CD14-positive monocyte (primary cell): ENCODE measurements around the gene MUC3A. TPM values are rescaled to one million over a fixed set of nuclear protein-coding genes. Genes with fewer than 3 reads are reported as not detected.
A peak's percentile ranks its signal among the peaks of the same experiment; 100 is the strongest.
"Not testable (repeated sequence)": the region's sequence is repeated elsewhere in the genome, so short reads cannot be mapped to it uniquely, and the experiment has no call there.

Experiments
- DNase-seq, 3 donors: peaks; one replicate each; pipeline ENCODE4 v3.0.0-alpha.2; 2011 to 2022
- H2AFZ ChIP-seq: 2 replicates; pipeline ENCODE4 v1.6.0; 2012; ENCODE audit warnings: mild to moderate bottlenecking, low read depth, low read length, inconsistent platforms; ENCODE audit not compliant: insufficient read depth, poor library complexity, severe bottlenecking
- H3K27ac ChIP-seq, 2 donors: 1 replicate in 1 of 2; 2 replicates in 1 of 2; pipeline ENCODE4 v1.5.1; 2012 to 2013; ENCODE audit warnings: low read length in 2 of 2, control low read depth in 1 of 2, inconsistent platforms in 1 of 2, low read depth in 1 of 2, mild to moderate bottlenecking in 1 of 2
- H3K27me3 ChIP-seq, 2 donors: one replicate each; pipeline versions ENCODE4 v1.6.0 to v1.6.1; 2011 to 2013; ENCODE audit warnings: low read length in 2 of 2; ENCODE audit not compliant: control insufficient read depth in 2 of 2, insufficient read depth in 2 of 2
- H3K36me3 ChIP-seq, 2 donors: replicated peaks in 1 of 2; 1 replicate in 1 of 2; 2 replicates in 1 of 2; pipeline versions ENCODE4 v1.5.1 to v1.6.1; 2012 to 2013; ENCODE audit warnings: low read length in 2 of 2, control low read depth in 1 of 2, inconsistent platforms in 1 of 2, mild to moderate bottlenecking in 1 of 2; ENCODE audit not compliant: insufficient read depth in 2 of 2, control insufficient read depth in 1 of 2
- H3K4me1 ChIP-seq, 2 donors: 1 replicate in 1 of 2; 2 replicates in 1 of 2; pipeline versions ENCODE4 v1.5.1 to v1.6.1; 2012 to 2013; ENCODE audit warnings: low read length in 2 of 2, control low read depth in 1 of 2, inconsistent platforms in 1 of 2, mild to moderate bottlenecking in 1 of 2, moderate library complexity in 1 of 2; ENCODE audit not compliant: insufficient read depth in 2 of 2, control insufficient read depth in 1 of 2
- H3K4me2 ChIP-seq: replicated peaks from 2 replicates; pipeline ENCODE3; 2012; ENCODE audit warnings: low read length, moderate library complexity, mild to moderate bottlenecking; ENCODE audit not compliant: poor library complexity, severe bottlenecking; ENCODE audit errors: extremely low read depth
- H3K4me3 ChIP-seq, 3 experiments: fragments of 200-600 bp in 1 of 3; sonication (generic) in 1 of 3; replicated peaks in 1 of 3; 1 replicate in 2 of 3; 2 replicates in 1 of 3; pipeline ENCODE4 v1.5.1; 2011 to 2013; ENCODE audit warnings: low read length in 3 of 3, mild to moderate bottlenecking in 3 of 3, control low read depth in 2 of 3, low read depth in 2 of 3, inconsistent platforms in 1 of 3, moderate library complexity in 1 of 3
- H3K79me2 ChIP-seq: 2 replicates; pipeline ENCODE4 v1.6.0; 2012; ENCODE audit warnings: mild to moderate bottlenecking, control low read depth, inconsistent platforms, low read length, moderate library complexity; ENCODE audit not compliant: insufficient read depth
- H3K9ac ChIP-seq: 2 replicates; pipeline ENCODE4 v1.6.0; 2017; ENCODE audit warnings: low read length, mild to moderate bottlenecking; ENCODE audit not compliant: insufficient read depth, poor library complexity, severe bottlenecking
- H3K9me3 ChIP-seq, 2 donors: replicated peaks in 1 of 2; 1 replicate in 1 of 2; 2 replicates in 1 of 2; pipeline versions ENCODE4 v1.5.1 to v1.6.1; 2012 to 2013; ENCODE audit warnings: low read length in 2 of 2, control low read depth in 1 of 2; ENCODE audit not compliant: control insufficient read depth in 1 of 2, insufficient read depth in 1 of 2
- H4K20me1 ChIP-seq: 2 replicates; pipeline ENCODE4 v1.6.0; 2012; ENCODE audit warnings: mild to moderate bottlenecking, low read length, control low read depth, moderate library complexity; ENCODE audit not compliant: insufficient read depth
- H3K27ac Mint-ChIP-seq, 7 donors: one replicate each; pipeline ENCODE4 v1.8.0; 2020; ENCODE audit warnings: mild to moderate bottlenecking in 7 of 7, mixed read lengths in 7 of 7, moderate library complexity in 6 of 7, inconsistent platforms in 2 of 7
- H3K27me3 Mint-ChIP-seq, 3 donors: one replicate each; pipeline ENCODE4 v1.8.0; 2021 to 2022; ENCODE audit warnings: low read depth in 3 of 3, mild to moderate bottlenecking in 3 of 3, mixed read lengths in 3 of 3, moderate library complexity in 3 of 3, inconsistent platforms in 1 of 3
- H3K36me3 Mint-ChIP-seq, 2 donors: one replicate each; pipeline ENCODE4 v1.8.0; 2020; ENCODE audit warnings: mixed read lengths in 2 of 2, inconsistent platforms in 1 of 2, mild to moderate bottlenecking in 1 of 2
- H3K4me1 Mint-ChIP-seq: one replicate; pipeline ENCODE4 v1.8.0; 2020; ENCODE audit warnings: mild to moderate bottlenecking, mixed read lengths
- H3K4me3 Mint-ChIP-seq, 2 donors: one replicate each; pipeline ENCODE4 v1.8.0; 2020; ENCODE audit warnings: mild to moderate bottlenecking in 2 of 2, mixed read lengths in 2 of 2, moderate library complexity in 1 of 2
- H3K9me3 Mint-ChIP-seq, 7 donors: one replicate each; pipeline ENCODE4 v1.8.0; 2020 to 2022; ENCODE audit warnings: mixed read lengths in 7 of 7, mild to moderate bottlenecking in 6 of 7, moderate library complexity in 6 of 7, inconsistent platforms in 2 of 7
- WGBS: methylation state at CpG from one replicate; pipeline ENCODE4 v1.1.5; 2013; ENCODE audit warnings: missing lambda C conversion rate; ENCODE audit not compliant: insufficient coverage; 5-methylcytosine and 5-hydroxymethylcytosine counted together
- intact Hi-C, 2 donors: fragments of 100-400 bp; cut with micrococcal nuclease; formaldehyde crosslinking; loops; one replicate each; pipeline versions ENCODE4 v1.15.0 to v1.15.1; 2023
- polyA plus RNA-seq, 3 donors: library from polyadenylated mRNA; depleted of rRNA in 1 of 3; unstranded in 2 of 3; stranded (reverse) in 1 of 3; fragments of 300-500 nt in 2 of 3; fragments of >200 nt in 1 of 3; fragmentation: Illumina TruSeq in 2 of 3; gene quantifications; 1 replicate in 2 of 3; 2 replicates in 1 of 3; pipeline ENCODE4 v1.2.3, GENCODE V29; 2012 to 2021
- TF ChIP-seq, protein P1 (sequence below): fragments of 200-600 bp; IDR thresholded peaks from one replicate; pipeline ENCODE4 v1.8.0; 2022; ENCODE audit warnings: antibody characterized with exemption, mild to moderate bottlenecking

Gene MUC3A
- polyA plus RNA-seq, 3 donors, result not detected

DNA sequence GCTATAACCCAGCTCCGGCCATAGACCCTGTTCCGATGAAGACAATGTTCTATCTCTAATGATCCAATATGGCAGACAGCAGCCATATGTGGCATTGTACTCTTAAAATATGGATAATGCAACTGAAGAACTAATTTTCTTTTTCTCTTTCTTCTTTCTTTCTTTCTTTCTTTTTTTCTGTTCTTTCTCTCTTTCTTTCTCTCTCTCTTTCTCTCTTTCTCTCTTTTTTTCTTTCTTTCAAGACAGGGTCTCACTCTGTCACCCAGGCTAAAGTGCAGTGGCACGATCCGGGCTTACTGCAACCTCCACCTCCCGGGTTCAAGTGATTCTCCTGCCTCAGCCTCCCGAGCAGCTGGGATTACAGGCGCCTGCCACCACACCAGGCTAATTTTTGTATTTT lies 13.2 kb upstream of the MUC3A start:
- H3K9me3 ChIP-seq, H3K36me3 ChIP-seq, H3K4me3 Mint-ChIP-seq, H3K4me1 ChIP-seq, H3K27ac ChIP-seq, DNase-seq, H3K4me2 ChIP-seq, H2AFZ ChIP-seq, H3K27me3 ChIP-seq, H3K36me3 Mint-ChIP-seq, intact Hi-C loops, H4K20me1 ChIP-seq, H3K79me2 ChIP-seq, H3K4me3 ChIP-seq, H3K9ac ChIP-seq, H3K27ac Mint-ChIP-seq, H3K4me1 Mint-ChIP-seq: not testable (repeated sequence)
- WGBS, result 100% methylated on average over 4 of the region's 7 CpGs
- peaks cover 8 to 14% (median 9%) of the 10 kb centered on the region in 3 donors for H3K27me3 Mint-ChIP-seq
- H3K9me3 Mint-ChIP-seq, result peaks cover 5 to 35% (median 21%) of the 10 kb centered on the region in 7 donors

DNA sequence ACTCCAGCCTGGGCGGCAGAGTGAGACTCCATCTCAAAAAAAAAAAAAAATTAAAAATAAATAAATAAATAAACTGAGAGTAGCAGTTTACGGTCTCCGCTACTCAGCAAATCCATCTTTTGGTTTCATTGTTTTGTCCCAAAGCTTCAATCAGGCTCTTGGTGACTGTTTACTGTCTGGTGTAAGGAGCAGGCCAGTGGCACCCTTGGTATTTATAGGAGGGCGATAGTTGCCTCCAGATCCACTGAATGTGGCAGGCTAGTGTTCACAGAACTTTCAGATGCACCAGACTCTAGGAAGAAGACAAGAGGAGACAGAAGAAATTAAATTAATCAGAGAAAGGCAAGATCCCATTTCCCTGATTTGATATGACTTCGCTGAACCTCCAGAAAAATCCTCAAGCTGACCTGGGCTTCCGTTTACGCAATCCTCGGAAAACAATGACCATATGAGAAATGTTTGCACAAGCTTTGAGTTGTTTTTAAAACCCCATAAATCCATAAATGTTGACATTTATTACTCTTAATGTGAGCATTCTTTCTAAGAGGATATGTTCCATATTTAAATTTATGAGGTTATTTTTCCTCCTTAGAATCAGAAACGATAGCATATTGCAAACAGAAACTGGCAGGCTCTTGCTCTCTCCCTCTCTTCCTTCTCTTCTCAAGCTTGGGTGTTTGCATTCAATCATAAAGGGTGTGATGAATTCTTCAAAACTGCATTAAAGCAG lies 7.1 kb upstream of the MUC3A start:
- H3K4me3 Mint-ChIP-seq, result peak overlapping the region in 1 of 2 donors; percentile 7
- H3K27me3 Mint-ChIP-seq, result peaks cover 12 to 19% (median 13%) of the 10 kb centered on the region in 3 donors
- WGBS, result 39% methylated on average over 2 of the region's 9 CpGs

More for the DNA sequence above, 7.1 kb upstream of the MUC3A start:
- no peaks in the 10 kb centered on the region for H3K36me3 ChIP-seq
- no peak overlapping the region for H2AFZ ChIP-seq
- intact Hi-C loops, result no loop called here
- no peak overlapping the region for H3K4me3 ChIP-seq
- Mint-ChIP-seq H3K36me3 (no peaks in the 10 kb centered on the region), H3K9me3 (peaks cover 5 to 32% (median 25%) of the 10 kb centered on the region in 7 donors), H3K27ac (no peak overlapping the region), H3K4me1 (no peaks in the 10 kb centered on the region)
- TF ChIP-seq, protein P1, sequence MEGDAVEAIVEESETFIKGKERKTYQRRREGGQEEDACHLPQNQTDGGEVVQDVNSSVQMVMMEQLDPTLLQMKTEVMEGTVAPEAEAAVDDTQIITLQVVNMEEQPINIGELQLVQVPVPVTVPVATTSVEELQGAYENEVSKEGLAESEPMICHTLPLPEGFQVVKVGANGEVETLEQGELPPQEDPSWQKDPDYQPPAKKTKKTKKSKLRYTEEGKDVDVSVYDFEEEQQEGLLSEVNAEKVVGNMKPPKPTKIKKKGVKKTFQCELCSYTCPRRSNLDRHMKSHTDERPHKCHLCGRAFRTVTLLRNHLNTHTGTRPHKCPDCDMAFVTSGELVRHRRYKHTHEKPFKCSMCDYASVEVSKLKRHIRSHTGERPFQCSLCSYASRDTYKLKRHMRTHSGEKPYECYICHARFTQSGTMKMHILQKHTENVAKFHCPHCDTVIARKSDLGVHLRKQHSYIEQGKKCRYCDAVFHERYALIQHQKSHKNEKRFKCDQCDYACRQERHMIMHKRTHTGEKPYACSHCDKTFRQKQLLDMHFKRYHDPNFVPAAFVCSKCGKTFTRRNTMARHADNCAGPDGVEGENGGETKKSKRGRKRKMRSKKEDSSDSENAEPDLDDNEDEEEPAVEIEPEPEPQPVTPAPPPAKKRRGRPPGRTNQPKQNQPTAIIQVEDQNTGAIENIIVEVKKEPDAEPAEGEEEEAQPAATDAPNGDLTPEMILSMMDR, result no peak
- H3K4me1 ChIP-seq, result no peaks in the 10 kb centered on the region
- H3K27ac ChIP-seq, result no peak overlapping the region
- H3K9me3 ChIP-seq, result peaks cover 5 to 10% of the 10 kb centered on the region in 2 donors
- no peak for DNase-seq
- no peaks in the 10 kb centered on the region for H4K20me1 ChIP-seq
- H3K4me2 ChIP-seq, result no peak overlapping the region
- H3K9ac ChIP-seq, result no peak overlapping the region
- no peaks in the 10 kb centered on the region for H3K27me3 ChIP-seq
- H3K79me2 ChIP-seq, result no peaks in the 10 kb centered on the region
